SK-N-SH (cell line): Measurements from ENCODE around the gene CALCA. TPM values are rescaled to one million over a fixed set of nuclear protein-coding genes. Genes with fewer than 3 reads are reported as not detected.

Experiments
- CTCF ChIA-PET: fragments of 300-600, 350-600 bp; formaldehyde crosslinking; extraction: SDS; loops from one replicate; lab custom pipeline; 2021; lab: Yijun Ruan, JAX
- POLR2A ChIA-PET: fragments of 350-600 bp; sonication (Branson Sonifier 250); formaldehyde crosslinking; extraction: SDS; loops from one replicate; lab custom pipeline; 2020; ENCODE audit warnings: antibody characterized with exemption, inconsistent platforms; lab: Yijun Ruan, JAX
- DNase-seq: peaks from one replicate; pipeline ENCODE4 v3.0.0; 2012
- H2AFZ ChIP-seq: fragments of 200-600 bp; sonication (generic); 2 replicates; pipeline ENCODE4 v1.8.1; 2016; ENCODE audit warnings: antibody characterized with exemption, mild to moderate bottlenecking, low read depth
- H3F3A ChIP-seq: fragments of 200-600 bp; sonication (generic); replicated peaks from 2 replicates; pipeline ENCODE3; 2016; ENCODE audit warnings: antibody characterized with exemption, mild to moderate bottlenecking; ENCODE audit not compliant: insufficient read depth
- H3K27ac ChIP-seq, 2 experiments: fragments of 200-500 bp in 1 of 2; fragments of 200-600 bp in 1 of 2; sonication (Bioruptor generic) in 1 of 2; sonication (generic), shearing (Covaris generic) in 1 of 2; 2 replicates each; pipeline versions ENCODE4 v1.5.1 to v1.6.1; 2014 to 2016; ENCODE audit warnings: low read depth in 2 of 2, inconsistent platforms in 1 of 2, low read length in 1 of 2, mild to moderate bottlenecking in 1 of 2, mixed read lengths in 1 of 2
- H3K27me3 ChIP-seq: fragments of 200-600 bp; sonication (generic), shearing (Covaris generic); 2 replicates; pipeline ENCODE4 v1.6.1; 2016; ENCODE audit warnings: mixed run types; ENCODE audit not compliant: insufficient read depth
- H3K36me3 ChIP-seq, 2 experiments: fragments of 200-500 bp in 1 of 2; fragments of 200-600 bp in 1 of 2; sonication (Bioruptor generic) in 1 of 2; sonication (generic) in 1 of 2; replicated peaks in 1 of 2; 2 replicates each; pipeline versions ENCODE3 to v1.5.1; 2014 to 2016; ENCODE audit warnings: low read length in 1 of 2, mild to moderate bottlenecking in 1 of 2; ENCODE audit not compliant: insufficient read depth in 2 of 2, control insufficient read depth in 1 of 2
- H3K4me1 ChIP-seq, 2 experiments: fragments of 200-500 bp in 1 of 2; fragments of 200-600 bp in 1 of 2; sonication (Bioruptor generic) in 1 of 2; sonication (generic), shearing (Covaris generic) in 1 of 2; 2 replicates each; pipeline versions ENCODE4 v1.5.1 to v1.6.1; 2014 to 2016; ENCODE audit warnings: low read depth in 1 of 2, low read length in 1 of 2, mixed run types in 1 of 2; ENCODE audit not compliant: insufficient read depth in 2 of 2, control insufficient read depth in 1 of 2
- H3K4me2 ChIP-seq: fragments of 200-600 bp; sonication (generic), shearing (Covaris generic); 2 replicates; pipeline ENCODE4 v1.6.1; 2017; ENCODE audit warnings: mixed run types
- H3K4me3 ChIP-seq, 2 experiments: fragments of 200-500 bp in 1 of 2; fragments of 200-600 bp in 1 of 2; sonication (Bioruptor generic) in 1 of 2; sonication (generic), shearing (Covaris generic) in 1 of 2; 2 replicates each; pipeline versions ENCODE4 v1.5.1 to v1.8.1; 2014 to 2016; ENCODE audit warnings: low read depth in 2 of 2, inconsistent platforms in 1 of 2, low read length in 1 of 2, mild to moderate bottlenecking in 1 of 2, mixed read lengths in 1 of 2, moderate library complexity in 1 of 2
- H3K79me2 ChIP-seq: fragments of 200-600 bp; sonication (generic); 2 replicates; pipeline ENCODE4 v1.8.1; 2017; ENCODE audit warnings: mild to moderate bottlenecking; ENCODE audit not compliant: insufficient read depth
- H3K9ac ChIP-seq: fragments of 200-600 bp; sonication (generic); 2 replicates; pipeline ENCODE4 v1.6.1; 2017; ENCODE audit warnings: mixed run types
- H3K9me2 ChIP-seq: fragments of 200-600 bp; sonication (generic); 2 replicates; pipeline ENCODE4 v1.6.1; 2017; ENCODE audit warnings: mixed run types
- H3K9me3 ChIP-seq: fragments of 200-600 bp; sonication (generic); 2 replicates; pipeline ENCODE4 v1.6.1; 2017; ENCODE audit warnings: mixed run types, mild to moderate bottlenecking, moderate library complexity
- H4K20me1 ChIP-seq: fragments of 200-600 bp; sonication (generic); 2 replicates; pipeline ENCODE4 v1.6.1; 2017; ENCODE audit warnings: mild to moderate bottlenecking, mixed run types; ENCODE audit not compliant: insufficient read depth
- ELF1 ChIP-seq: IDR thresholded peaks from 2 replicates; pipeline ENCODE4 v1.4.0; 2012
- EP300 ChIP-seq, 2 experiments: IDR thresholded peaks; 2 replicates each; pipeline versions ENCODE4 v1.4.0 to v1.6.1; 2012; ENCODE audit warnings: borderline replicate concordance in 1 of 2, low read depth in 1 of 2, low read length in 1 of 2
- GABPA ChIP-seq: IDR thresholded peaks from 2 replicates; pipeline ENCODE4 v1.4.0; 2012; ENCODE audit warnings: low read depth, mild to moderate bottlenecking
- JUND ChIP-seq: IDR thresholded peaks from 2 replicates; pipeline ENCODE4 v1.4.0; 2012
- RAD21 ChIP-seq: IDR thresholded peaks from 2 replicates; pipeline ENCODE4 v1.6.1; 2012; ENCODE audit warnings: mild to moderate bottlenecking, low read length
- SMC3 ChIP-seq: IDR thresholded peaks from 2 replicates; pipeline ENCODE4 v1.6.1; 2012; ENCODE audit warnings: low read depth, low read length, improper control_type of control experiment
- TAF1 ChIP-seq: IDR thresholded peaks from 2 replicates; pipeline ENCODE4 v1.6.1; 2012; ENCODE audit warnings: low read depth, mild to moderate bottlenecking, low read length, moderate library complexity, borderline replicate concordance
- WGBS: methylation state at CpG from one replicate; pipeline ENCODE4 v1.1.6; 2017; ENCODE audit warnings: low lambda C conversion rate; 5-methylcytosine and 5-hydroxymethylcytosine counted together
- polyA plus RNA-seq, 3 experiments: library from polyadenylated mRNA; depleted of rRNA; stranded (reverse); fragments of >200 nt; gene quantifications; 2 replicates each; pipeline ENCODE4 v1.2.3, GENCODE V29; 2012
- TF ChIP-seq, protein P1 (sequence below): fragments of 150-350 bp; IDR thresholded peaks from 2 replicates; pipeline ENCODE4 v1.6.1; 2016; ENCODE audit warnings: mild to moderate bottlenecking, low read depth, low read length

The CALCA gene
- polyA plus RNA-seq, 1 of the 3 experiments (the other 2 are of a cell fraction), result not detected

DNA sequence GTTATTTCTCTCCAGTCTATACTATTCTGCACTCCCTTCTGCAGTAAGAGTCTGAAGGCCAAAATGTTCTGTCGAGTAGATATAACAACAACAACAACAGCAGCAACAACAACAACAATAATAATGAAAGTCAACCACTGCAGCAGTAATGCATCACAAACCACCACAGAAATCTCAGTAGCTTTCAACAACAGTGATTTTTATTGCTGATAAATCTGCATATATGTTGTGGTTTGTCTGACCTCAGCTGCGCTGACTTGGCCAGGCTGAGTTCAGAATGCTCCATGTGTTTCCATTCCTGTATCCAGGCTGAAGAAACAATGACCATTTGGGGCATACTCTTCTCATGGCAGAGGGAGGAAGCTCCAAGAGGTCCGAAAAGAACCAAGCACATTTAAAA lies 47.8 kb downstream of the CALCA start:
- no peaks in the 10 kb centered on the region for H3K9me3 ChIP-seq
- CTCF ChIA-PET, result interaction anchor here (0.9 to 6.4 kb wide), 2 partner anchors 16 to 150 kb away, joined by 3 to 44 read pairs; no protein-coding TSS in a partner anchor
- H4K20me1 ChIP-seq, result no peaks in the 10 kb centered on the region
- no peaks in the 10 kb centered on the region for H3K79me2 ChIP-seq
- H3K4me2 ChIP-seq, result no peak overlapping the region
- POLR2A ChIA-PET, result no interaction called here
- TF ChIP-seq JUND (no peak), TAF1 (no peak), EP300 (IDR thresholded peaks at IDR 0.05; ENCODE audit: borderline replicate concordance in 1 of 2, low read depth in 1 of 2, low read length in 1 of 2) (no peak), ELF1 (no peak), GABPA (no peak), RAD21 (no peak), SMC3 (no peak)
- TF ChIP-seq, protein P1, sequence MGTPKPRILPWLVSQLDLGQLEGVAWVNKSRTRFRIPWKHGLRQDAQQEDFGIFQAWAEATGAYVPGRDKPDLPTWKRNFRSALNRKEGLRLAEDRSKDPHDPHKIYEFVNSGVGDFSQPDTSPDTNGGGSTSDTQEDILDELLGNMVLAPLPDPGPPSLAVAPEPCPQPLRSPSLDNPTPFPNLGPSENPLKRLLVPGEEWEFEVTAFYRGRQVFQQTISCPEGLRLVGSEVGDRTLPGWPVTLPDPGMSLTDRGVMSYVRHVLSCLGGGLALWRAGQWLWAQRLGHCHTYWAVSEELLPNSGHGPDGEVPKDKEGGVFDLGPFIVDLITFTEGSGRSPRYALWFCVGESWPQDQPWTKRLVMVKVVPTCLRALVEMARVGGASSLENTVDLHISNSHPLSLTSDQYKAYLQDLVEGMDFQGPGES, result no peak
- no peaks in the 10 kb centered on the region for H3K4me1 ChIP-seq
- H2AFZ ChIP-seq, result no peak overlapping the region
- no peaks in the 10 kb centered on the region for H3K27me3 ChIP-seq
- H3K36me3 ChIP-seq, result no peaks in the 10 kb centered on the region
- no peak overlapping the region for H3K27ac ChIP-seq
- 28% methylated on average over 3 of the region's 3 CpGs for WGBS
- DNase-seq, result no peak
- H3F3A ChIP-seq, result no peaks in the 10 kb centered on the region
- H3K9me2 ChIP-seq, result no peaks in the 10 kb centered on the region
- H3K9ac ChIP-seq, result no peak overlapping the region
- no peak overlapping the region for H3K4me3 ChIP-seq

Other genes starting within 250 kb of the CALCA start
- 9.3 and 10.9 TPM in 2 replicates for gene CYP2R1, start 80.1 kb downstream of the CALCA start, polyA plus RNA-seq (2012; rRNA removed)
- gene CALCB, start 101.2 kb upstream of the CALCA start, polyA plus RNA-seq (2012; rRNA removed), result 0.07 and 0.11 TPM in 2 replicates
- not detected in 2 replicates for gene INSC, start 142.6 kb upstream of the CALCA start, polyA plus RNA-seq (2012; rRNA removed)